ENCODE data around the gene MDH1. TPM values are rescaled to one million over a fixed set of nuclear protein-coding genes. Genes with fewer than 3 reads are reported as not detected.
"Not testable (repeated sequence)": the region's sequence is repeated elsewhere in the genome, so short reads cannot be mapped to it uniquely, and the experiment has no call there.

Gene MDH1
- total RNA-seq, 4 donors from 2014 or later = 134 to 229 (median 190) TPM

DNA sequence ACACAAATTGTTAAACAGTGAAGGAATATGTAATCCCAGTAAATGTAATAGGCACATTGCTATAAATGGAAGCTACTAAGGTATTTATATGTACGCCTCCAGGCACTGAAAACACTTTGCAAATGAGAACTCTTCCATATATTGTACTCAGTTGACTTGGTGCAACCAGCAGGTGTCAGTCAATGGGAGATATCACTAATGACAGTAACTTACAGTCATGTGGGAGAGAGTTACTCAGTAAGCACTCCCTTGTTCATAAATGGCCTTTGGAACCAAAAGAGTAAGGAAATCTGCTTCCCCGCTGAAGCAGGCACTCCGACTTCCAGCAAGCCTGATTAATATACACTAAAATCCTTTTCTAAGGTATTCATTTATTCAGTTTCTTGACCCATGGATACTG, 5.9 kb downstream of the MDH1 start:
- 75 to 94% methylated on average over 3 of the region's 3 CpGs for WGBS, 2 donors (ENCODE audit: low coverage in 1 of 2)
- H3K4me3 ChIP-seq = no peak overlapping the region
- TF ChIP-seq POLR2A (IDR thresholded peaks at IDR 0.05) (no peak), EP300 (IDR thresholded peaks at IDR 0.05) (no peak), CTCF (IDR thresholded peaks at IDR 0.05) (no peak), POLR2AphosphoS5 (IDR thresholded peaks at IDR 0.05) (no peak)
- ATAC-seq = no peak
- peaks cover 11 to 67% (median 18%) of the 10 kb centered on the region in 3 donors for H3K4me1 ChIP-seq
- no peaks in the 10 kb centered on the region for H3K27me3 ChIP-seq
- no peak overlapping the region for H3K27ac ChIP-seq
- peaks cover 0 to 57% of the 10 kb centered on the region in 2 donors for H3K36me3 ChIP-seq
- no peaks in the 10 kb centered on the region for H3K9me3 ChIP-seq

- Histone ChIP-seq H3K4me1 (peaks cover 0 to 49% (median 7%) of the 10 kb centered on the region in 3 donors), H3K9me3 (no peaks in the 10 kb centered on the region), H3K27me3 (no peaks in the 10 kb centered on the region), H3K36me3 (peaks cover 0 to 75% of the 10 kb centered on the region in 2 donors), H3K27ac (no peak overlapping the region), H3K4me3 (no peak overlapping the region)
- WGBS, 2 donors (ENCODE audit: low coverage in 1 of 2) = 98 to 100% methylated on average over 2 of the region's 2 CpGs
- ATAC-seq = peak; percentile 31
- TF ChIP-seq POLR2AphosphoS5 (IDR thresholded peaks at IDR 0.05) = no peak
- TF ChIP-seq POLR2A (IDR thresholded peaks at IDR 0.05) = no peak
- TF ChIP-seq EP300 (IDR thresholded peaks at IDR 0.05) = no peak
- TF ChIP-seq CTCF (IDR thresholded peaks at IDR 0.05) = no peak
These were observed 7.7 kb downstream of the MDH1 start for GRCh38 chr2:63596401-63596883.

GRCh38 chr2:63598981-63599380, 10.2 kb downstream of the MDH1 start:
- H3K4me3 ChIP-seq = no peak overlapping the region
- no peak overlapping the region for H3K27ac ChIP-seq
- H3K27me3 ChIP-seq = no peaks in the 10 kb centered on the region
- H3K4me1 ChIP-seq = peaks cover 0 to 24% (median 0%) of the 10 kb centered on the region in 3 donors
- H3K9me3 ChIP-seq = no peaks in the 10 kb centered on the region
- TF ChIP-seq POLR2AphosphoS5 (IDR thresholded peaks at IDR 0.05) (no peak), EP300 (IDR thresholded peaks at IDR 0.05) (no peak), CTCF (IDR thresholded peaks at IDR 0.05) (no peak), POLR2A (IDR thresholded peaks at IDR 0.05) (no peak)
- WGBS, 2 donors (ENCODE audit: low coverage in 1 of 2) = 54 to 80% methylated on average over 2 of the region's 2 CpGs
- H3K36me3 ChIP-seq = peaks cover under 1 to 89% of the 10 kb centered on the region in 2 donors
- ATAC-seq = no peak

GRCh38 chr2:63600881-63601460, 12.2 kb downstream of the MDH1 start:
- ATAC-seq = no peak
- Histone ChIP-seq H3K9me3 (no peaks in the 10 kb centered on the region), H3K4me1 (peaks cover 0 to 7% (median 0%) of the 10 kb centered on the region in 3 donors), H3K36me3 (peaks cover 12 to 92% of the 10 kb centered on the region in 2 donors), H3K4me3 (no peak overlapping the region), H3K27ac (no peak overlapping the region), H3K27me3 (no peaks in the 10 kb centered on the region)
- no peak for TF ChIP-seq EP300 (IDR thresholded peaks at IDR 0.05)
- TF ChIP-seq CTCF (IDR thresholded peaks at IDR 0.05) = no peak
- TF ChIP-seq POLR2AphosphoS5 (IDR thresholded peaks at IDR 0.05) = no peak
- TF ChIP-seq POLR2A (IDR thresholded peaks at IDR 0.05) = no peak
- WGBS, 2 donors (ENCODE audit: low coverage in 1 of 2) = 71 to 86% methylated on average over 1 of the region's 1 CpG

- Histone ChIP-seq H3K9me3 (no peaks in the 10 kb centered on the region), H3K27me3 (no peaks in the 10 kb centered on the region), H3K27ac (no peak overlapping the region), H3K36me3 (peaks cover 12 to 86% of the 10 kb centered on the region in 2 donors), H3K4me3 (no peak overlapping the region), H3K4me1 (no peaks in the 10 kb centered on the region)
- ATAC-seq = no peak
- TF ChIP-seq POLR2A (IDR thresholded peaks at IDR 0.05) (no peak), POLR2AphosphoS5 (IDR thresholded peaks at IDR 0.05) (no peak), CTCF (IDR thresholded peaks at IDR 0.05) (no peak), EP300 (IDR thresholded peaks at IDR 0.05) (no peak)
- 60 to 80% methylated on average over 3 to 4 of the region's 4 CpGs for WGBS, 2 donors (ENCODE audit: low coverage in 1 of 2)
These were observed 15.9 kb downstream of the MDH1 start for GRCh38 chr2:63604666-63605065.

GRCh38 chr2:63608865-63609264, 20.1 kb downstream of the MDH1 start:
- H3K27ac ChIP-seq, H3K9me3 ChIP-seq, ATAC-seq, H3K4me3 ChIP-seq, H3K27me3 ChIP-seq, H3K4me1 ChIP-seq: not testable (repeated sequence)
- peaks cover 12 to 46% of the 10 kb centered on the region in 2 donors for H3K36me3 ChIP-seq
- WGBS, 2 donors (ENCODE audit: low coverage in 1 of 2) = 67% methylated on average over 6 of the region's 8 CpGs; no CpG with 5 or more reads in 1 of the 2 donors
